Fibroblast of gingiva (primary cell): ENCODE measurements around the gene CFAP157.

Experiments
- DNase-seq: peaks from one replicate; pipeline ENCODE4 v3.0.0-alpha.2; 2011; ENCODE audit warnings: low read depth

The CFAP157 gene

DNA sequence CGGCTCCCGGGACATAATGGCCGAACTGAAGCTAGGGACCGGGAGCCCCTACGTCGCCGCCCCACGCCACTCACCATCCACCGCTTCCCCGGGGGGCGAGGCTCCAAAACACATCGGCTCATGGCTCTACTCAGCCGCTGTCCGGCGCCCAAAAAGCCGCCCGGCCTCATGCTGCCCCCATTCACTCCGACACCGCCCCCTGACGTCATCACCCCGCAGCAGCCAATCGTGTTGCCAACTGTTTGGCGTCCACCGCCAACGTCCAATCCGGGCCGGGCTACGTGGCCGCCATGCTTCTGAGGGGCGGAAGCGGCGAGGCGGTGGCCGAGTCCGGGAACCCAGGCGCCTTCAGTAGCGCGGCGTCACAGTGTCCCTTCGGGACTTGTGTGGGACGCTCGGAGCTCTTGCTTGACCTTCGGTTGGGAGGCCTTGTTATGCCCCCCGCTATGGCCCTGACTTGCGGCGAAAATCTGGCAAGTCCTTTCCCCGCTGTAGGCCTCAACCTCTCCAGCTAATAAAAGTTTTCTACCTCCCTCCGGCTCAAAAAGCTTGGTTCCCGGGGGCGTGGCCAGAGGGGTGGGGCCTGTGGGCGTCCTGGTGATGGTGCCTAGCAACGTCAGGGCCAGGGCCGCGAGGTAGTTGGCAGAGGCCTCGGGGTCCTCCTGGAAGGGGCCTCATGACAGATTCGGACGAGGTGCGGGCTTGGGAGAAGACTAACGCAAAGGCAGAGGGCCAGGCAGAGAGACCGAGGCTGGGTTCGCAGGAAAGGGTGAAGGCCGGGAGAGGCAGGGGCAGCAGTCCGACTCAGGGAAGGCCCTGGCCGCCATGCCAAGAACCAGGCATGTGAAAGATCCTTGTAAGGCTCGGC lies 8.9 kb downstream of the CFAP157 start, which contains the start of the genes PTRH1 and TTC16:
Gene PTRH1 (minus strand): TSS at position 194 of the 868 bp plus-strand sequence. CDS start 24 bp downstream, at position 170.
Gene TTC16 (plus strand): TSS at position 610 of the 868 bp plus-strand sequence. CDS start 67 bp downstream, at position 677.
- peak; percentile 94 for DNase-seq

DNA sequence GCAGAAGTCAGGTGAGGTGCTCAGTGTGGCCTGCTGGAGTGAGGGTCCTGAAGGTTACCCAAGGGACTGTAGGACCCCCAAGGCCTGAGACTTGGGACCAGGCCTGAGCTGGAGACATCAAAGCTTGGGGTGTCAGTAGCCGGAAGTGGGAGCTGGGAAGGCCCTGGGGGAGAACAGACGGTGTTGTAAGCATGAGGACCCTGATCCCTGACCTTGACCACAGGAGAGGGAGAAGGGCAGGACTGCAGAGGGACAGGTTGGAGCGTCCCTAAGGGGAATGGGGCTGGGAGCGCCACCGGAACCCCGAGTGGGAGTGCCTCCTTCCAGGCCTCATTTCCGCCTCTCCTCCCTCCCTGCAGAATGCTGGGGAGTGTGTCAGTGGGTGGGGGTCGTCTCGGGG lies 9.6 kb downstream of the CFAP157 start:
- DNase-seq, result no peak

DNA sequence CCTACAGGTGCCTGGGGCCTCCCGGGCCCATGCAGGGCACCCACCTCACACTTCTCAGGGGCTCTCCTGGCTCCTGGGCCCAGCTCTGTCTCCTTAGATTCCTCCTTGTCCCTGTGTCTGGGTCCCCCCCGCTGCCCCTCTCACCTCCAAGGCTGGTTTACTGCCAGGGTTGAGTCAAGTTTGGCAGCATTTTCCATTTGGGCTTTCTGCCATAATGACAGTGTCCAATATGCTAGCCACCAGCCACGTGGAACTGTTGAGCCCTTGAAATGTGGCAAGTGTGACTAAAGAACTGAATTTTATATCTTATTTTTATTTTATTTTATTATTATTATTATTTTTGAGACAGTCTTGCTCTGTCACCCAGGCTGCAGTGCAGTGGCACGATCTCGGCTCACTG lies 11.0 kb downstream of the CFAP157 start:
- no peak for DNase-seq

DNA sequence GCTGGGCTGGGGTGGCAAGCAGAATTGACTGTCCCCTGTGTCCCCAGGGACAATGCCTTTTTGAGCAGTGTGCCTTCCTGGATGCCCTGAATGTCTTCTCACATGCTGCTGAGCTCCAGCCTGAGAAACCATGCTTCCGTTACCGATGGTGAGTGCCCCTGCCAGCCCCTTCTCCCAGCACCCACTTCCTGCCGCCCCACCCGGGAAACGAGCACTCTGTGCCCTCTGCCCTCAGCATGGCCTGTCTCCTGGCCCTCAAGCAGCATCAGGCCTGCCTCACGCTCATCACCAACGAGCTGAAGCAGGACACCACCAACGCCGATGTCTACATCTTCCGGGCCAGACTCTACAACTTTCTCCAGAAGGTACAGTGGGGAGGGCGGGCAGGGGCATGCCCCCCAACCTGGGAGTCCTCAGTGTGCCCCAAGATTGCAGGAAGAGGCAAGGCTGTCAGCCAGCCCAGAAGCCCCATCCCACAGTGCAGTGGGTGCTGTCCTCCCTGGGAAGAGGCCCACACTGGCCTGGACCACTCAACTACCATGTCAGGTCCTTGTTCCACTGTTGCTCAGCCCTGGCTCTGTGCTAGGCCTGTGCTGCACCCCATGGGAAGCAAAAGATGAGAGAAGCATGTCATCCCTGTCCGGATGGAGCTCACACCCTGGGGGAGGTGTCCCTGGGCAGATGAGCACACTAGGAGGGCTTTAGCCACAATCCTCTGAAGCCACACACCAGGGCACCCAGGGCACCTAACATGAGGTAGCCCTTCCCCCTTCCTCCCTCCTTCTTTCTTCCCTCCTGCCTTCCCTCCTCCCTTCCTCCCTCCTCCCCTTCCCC lies 13.5 kb downstream of the CFAP157 start:
- no peak for DNase-seq

DNA sequence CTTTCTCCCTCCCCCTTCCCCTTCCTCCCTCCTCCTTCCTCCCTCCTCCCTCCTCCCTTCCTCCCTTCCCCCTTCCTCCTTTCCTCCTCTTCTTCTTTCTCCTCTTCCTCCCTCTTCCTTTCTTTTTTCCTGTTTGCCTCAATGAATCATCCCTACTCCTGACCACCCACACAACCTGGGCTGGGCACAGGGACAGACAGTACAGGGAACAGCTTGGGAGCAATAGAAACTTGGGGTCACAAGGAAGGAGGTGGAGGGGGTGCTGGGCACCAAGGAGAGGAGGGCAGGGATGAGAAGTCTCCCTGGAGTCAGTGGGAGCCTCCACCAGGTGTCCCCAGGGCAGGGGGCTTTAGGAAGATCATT lies 14.1 kb downstream of the CFAP157 start:
- no peak for DNase-seq

DNA sequence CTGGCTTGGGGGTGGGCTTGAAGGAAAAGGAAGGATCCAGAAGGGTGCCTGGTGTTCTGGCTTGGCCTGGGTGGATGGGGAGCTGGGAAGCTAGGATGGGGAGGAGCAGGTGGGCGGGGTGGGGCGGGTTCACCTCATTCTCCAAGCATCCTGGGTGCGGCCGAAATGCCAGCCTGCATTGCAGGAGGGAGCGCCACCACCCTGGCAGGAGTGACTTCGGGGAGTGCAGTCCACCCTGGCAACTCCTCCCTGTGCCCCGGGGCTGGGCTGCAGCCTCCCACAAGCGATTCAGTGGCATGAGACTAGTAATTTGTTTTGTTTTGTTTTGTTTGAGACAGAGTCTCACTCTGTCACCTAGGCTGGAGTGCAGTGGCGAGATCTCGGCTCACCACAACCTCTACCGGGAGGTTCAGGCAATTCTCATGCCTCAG lies 14.6 kb downstream of the CFAP157 start:
- DNase-seq, result no peak

DNA sequence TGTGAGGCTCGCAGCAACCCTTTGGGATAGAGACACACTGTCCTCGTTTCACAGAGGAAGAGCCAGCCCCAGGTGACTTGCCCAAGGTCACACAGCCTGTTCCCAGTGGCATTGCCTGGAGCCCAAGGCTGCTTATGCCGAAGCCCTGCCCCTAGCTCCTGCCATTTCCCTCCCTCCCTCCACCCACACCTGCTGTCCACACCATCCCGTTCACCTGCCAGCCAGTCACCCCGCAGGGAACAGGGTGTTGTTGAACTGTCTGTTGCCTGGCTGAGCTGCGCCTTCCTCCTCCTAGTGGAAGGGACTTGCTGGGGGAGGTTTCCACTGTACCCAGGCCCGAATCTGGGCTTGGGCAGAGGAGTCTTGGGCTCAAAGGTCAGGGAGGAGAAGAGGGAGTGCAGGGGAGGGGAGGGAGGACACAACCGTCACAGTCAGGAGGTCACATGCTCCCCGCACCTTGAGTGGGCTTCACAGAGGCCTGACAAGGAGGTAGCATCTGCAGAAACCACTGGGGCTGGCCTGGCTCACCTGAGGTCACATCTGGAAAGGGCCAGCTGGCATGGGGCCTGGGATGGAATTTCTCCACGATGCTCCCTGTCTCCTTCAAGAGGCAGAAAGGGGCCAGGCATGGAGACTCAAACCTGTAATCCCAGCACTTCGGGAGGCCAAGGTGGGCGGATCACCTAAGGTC lies 15.4 kb downstream of the CFAP157 start:
- DNase-seq, result no peak

DNA sequence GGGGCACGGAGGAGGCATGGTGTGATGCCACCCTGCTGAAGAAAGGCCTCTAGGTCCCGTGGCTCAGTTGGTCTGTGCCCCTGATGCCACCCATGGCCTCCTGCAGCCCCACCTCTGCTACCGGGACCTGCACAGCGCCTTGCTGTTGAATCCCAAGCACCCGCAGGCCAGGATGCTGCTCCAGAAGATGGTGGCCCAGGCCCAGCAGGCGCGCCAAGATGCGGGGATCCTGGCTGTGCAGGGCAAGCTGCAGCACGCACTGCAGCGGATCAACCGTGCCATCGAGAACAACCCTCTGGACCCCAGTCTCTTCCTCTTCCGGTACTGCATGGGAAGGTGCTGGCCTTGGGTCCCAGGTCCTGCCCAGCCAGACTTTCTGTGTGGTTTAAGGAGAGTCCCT lies 16.2 kb downstream of the CFAP157 start:
- no peak for DNase-seq

DNA sequence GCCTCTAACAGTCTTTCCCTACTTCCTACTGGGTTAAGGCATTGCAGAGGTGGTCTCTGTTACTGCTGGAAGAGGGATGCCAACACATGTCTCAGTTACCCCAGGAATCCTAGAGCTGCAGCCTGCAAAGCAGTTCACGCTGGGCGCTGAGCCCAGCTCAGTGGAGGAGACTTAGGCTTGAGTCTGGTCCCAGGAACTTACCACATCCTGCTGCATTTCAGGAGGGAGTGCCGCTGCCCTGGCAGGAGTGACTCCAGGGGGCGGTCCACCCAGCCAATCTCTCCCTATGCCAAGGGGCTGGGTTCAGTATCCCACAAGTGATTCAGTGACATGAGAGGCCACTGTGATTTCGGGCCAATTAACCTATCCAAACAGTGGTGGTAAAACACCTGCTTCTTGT lies 16.7 kb downstream of the CFAP157 start:
- peak; percentile 79 for DNase-seq

DNA sequence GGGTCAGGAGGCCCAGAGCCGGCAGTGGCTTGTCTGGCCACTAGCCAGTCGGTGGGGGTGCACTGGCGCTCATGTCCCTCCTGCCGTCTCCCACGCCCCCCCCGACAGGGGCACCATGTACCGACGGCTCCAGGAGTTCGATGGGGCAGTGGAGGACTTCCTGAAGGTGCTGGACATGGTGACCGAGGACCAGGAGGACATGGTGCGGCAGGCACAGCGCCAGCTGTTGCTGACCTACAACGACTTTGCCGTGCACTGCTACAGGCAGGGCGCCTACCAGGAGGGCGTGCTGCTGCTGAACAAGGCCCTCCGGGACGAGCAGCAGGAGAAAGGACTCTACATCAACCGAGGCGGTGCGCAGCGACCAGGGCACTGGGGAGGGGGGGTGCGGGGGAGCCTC lies 17.2 kb downstream of the CFAP157 start:
- no peak for DNase-seq

DNA sequence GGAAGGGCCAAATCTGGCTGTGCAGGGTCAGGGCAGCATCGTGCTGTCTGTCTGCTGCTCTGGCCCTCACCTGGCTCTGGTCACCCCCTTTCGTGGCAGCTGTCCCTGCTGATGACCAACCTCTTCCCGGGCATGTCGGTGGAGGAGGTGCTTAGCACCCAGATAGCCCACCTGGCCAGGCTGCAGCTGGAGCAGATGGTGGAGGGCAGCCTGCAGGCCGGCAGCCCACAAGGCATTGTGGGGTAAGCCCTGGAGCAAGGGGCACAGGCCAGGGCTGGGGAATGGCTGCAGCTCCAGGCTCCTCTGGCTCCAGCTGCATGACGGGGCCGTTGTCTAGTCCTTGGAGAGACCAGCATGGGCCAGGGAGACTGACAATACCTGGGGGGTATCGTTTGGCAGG lies 20.1 kb downstream of the CFAP157 start:
- DNase-seq, result no peak

DNA sequence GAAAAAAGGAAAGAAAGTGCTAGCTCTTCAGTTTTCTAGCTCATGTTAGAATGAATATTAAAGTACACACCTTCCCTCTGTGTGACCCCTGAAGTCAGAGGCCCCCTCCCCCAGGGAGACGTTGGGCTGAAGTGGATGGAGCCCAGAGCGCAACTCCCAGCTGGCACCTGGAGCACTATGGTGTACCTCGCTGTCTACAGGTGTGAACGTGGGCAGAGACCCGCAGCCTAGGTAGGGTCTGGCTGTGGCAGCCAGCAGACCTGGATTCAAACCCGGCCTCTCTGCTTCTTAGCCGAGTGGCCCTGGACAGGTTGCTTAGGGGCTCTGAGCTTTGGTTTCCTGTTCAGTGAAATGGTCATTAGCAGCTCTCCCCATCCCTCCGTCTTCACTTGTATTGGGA lies 22.0 kb downstream of the CFAP157 start:
- DNase-seq, result no peak

DNA sequence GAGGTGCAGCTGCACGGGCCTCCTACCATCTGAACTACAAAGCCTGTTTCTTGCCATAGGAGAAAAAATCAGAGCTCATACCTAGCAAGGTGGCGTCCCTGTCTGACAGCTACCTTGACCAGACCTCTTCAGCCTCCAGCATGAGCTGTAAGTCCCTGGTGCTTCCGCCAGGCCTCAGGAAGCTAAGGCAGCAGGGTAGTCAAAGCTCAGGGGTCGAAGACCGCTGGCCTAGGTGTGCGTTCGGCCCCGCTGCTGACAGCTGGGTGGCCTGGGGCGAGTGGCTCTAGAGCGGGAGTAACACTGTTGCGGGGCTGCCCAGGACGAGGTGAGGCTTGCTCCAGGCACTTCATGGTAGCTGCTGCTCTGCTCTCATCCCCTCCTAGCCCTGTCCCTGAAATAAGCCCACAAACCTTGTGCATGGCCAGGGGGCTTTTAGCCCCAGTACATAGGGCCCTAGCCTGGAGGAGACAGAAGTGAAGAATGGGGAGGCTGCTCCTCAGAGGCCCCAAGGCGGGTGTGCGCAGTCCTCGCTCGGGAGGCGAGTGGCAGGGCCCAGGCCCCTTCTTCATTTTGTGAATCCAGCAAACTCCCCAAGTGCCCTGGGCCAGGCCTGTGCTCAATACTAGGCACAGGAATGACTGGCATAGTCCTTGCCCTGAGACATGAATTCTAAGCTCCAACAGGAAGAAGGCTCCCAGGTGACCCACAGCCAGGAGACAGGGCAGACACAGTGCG lies 22.9 kb downstream of the CFAP157 start:
- no peak for DNase-seq

DNA sequence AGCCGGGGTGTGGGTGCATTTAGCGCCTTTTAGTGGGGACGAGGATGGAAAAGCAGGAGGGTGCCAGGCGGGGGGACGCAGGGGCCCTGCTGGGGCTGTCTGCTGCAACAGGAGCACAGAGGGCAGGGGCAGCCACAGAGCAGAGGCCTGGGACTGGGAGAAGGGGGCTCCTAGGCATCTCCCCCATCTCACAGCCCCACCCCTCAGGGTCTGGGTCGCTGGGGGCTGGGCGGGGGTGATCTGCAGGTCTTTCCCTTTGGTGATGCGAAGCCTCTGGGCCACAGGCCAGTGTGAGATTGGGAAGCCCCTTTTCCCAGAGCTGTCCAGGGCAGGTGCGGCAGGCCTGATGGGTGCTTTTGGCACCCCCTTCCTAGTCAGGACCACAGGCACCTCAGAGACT lies 23.5 kb downstream of the CFAP157 start:
- DNase-seq, result no peak

DNA sequence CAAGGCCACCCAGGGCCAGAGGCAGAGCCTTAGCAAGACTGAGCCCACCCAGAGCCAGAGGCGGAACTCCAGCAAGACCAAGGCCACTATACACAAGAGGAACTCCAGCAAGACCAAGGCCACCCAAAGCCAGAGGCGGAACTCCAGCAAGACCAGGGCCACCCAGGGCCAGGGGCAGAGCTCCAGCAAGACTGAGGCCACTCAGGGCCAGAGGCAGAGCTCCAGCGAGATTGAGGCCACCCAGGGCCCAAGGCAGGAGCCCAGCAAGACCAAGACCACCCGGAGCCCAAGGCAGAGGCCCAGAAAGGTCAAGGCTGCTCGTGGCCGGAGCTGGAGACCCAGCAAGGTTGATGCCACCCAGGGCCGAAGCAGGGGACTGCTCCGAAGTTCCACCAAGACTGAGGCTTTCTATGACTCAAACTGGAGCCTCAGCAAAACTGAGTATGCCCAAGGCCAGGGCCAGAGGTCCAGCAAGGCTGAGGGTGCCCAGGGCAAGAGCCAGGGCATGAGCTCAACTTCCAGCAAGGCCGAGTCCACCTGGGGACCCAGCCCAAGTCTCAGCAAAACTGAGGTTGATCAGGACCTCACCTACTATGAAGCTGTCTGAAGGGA lies 24.1 kb downstream of the CFAP157 start:
- DNase-seq, result no peak

DNA sequence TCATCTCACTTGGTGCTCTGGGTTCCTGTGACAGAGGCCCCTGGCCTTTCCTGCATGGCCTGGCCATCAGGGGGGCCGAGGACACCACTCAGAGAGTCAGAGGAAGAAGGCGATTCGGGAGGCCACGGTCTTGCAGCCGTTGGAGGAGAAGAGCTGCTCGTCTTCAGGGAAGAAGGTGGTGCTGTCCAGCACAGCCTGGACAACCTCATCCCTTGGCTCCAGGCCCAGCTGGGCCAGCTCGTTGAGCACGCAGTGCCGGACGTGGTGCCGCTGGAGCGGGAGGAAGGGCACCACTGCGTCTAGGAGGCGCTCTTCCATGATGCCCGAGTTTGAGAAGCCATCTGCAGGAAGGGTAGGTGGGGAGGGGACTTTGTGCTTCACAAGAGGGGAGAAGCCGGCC lies 25.1 kb downstream of the CFAP157 start:
- no peak for DNase-seq

DNA sequence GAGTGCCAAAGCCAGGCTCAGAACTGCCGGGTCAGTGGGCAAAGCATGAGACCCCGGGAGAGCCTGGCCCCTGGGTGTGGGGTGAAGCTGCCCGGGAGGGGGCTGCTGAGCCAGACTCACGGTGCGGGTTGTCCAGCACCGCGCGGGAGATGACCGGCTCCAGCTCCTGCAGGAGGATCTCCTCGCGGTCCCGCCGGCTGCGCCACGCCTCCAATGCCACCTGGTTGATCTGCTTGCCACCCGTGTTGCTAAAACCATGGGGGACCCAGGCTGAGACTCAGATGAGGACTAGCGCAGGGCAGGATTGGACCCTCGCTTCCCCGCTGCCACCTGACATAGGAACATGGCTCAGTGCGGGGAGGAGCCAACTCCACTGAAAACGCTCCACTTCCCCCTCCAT lies 25.7 kb downstream of the CFAP157 start:
- DNase-seq, result no peak

DNA sequence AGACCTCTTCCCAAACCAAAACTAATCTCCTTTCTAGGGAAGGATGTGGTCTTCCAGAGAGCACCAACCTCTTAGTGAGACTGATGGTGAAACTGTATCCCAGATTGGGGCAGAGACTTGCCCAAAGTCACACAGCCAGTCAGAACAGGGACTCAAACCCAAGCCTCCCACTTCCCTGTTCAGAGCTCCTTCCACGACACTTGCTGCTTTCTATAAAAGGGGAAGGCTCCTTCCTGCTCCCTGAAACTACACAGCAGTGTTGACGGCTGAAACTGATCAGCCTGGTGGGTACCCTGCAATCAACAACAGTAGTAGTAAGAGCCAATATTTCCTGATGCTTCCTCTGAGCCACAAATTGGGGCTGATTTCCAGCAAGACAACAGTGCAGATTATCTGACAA lies 26.8 kb downstream of the CFAP157 start:
- DNase-seq, result no peak

DNA sequence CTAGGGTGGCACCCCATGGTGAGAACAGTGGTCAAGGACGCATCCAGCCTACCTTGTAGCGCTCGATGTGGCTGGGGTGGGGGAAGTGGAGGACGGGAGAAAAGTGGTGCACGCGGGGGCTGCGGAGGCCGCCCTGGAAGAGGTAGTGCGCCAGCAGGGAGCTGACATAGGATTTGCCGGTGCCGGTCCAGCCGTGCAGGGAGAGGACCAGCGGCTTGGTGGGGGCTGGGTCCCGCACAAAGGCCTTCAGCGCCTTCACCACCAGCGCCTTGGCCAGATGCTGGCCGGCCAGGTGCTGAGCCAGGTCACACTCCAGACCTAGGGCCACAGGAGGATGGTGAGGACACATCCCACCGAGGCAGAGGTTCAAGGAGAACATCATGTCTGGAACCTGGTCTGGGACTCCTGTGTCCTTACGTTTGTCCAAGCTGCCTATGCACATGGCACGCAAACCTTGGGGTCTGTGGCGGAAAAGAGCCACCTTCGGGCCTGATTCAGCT lies 27.5 kb downstream of the CFAP157 start:
- DNase-seq, result no peak

DNA sequence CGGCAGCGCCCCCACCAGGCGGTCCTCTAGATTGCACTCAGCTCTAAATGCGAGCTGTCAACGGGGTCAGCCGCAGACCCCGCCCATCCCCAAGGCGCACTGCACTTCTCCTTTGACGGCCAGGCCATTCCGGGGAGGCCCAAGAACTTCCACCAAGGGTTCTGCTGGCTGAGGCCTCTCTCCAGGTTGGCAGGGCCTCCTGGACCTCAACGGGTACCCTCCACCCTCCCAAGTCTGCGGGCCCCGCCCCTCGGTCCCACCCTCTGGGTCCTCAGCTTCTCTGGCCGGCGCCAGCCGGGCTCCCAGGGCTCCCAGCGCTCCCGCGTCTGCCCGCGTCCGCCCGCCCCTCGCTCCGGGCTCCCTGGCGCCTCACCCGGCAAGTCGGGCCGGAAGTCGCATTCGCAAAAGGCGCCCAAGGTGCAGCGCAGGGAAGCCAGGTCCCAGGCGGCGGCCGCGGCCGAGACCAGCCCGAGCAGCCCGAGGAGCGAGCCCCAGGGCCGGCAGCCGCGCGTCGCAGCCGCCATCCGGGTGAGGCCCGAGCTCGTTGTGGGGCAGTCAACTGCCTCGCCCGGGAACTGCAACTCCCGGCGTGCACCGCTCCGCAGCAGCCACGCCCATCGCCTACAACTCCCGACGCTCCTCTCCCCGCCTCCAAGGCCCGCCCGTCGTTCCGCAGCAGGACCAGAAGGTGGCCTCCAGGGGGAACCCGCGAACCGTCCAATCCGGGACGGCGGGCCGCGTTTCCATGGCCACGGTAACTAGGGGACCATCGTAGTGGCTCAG lies 28.1 kb downstream of the CFAP157 start, which contains the start of gene TOR2A:
Gene TOR2A (minus strand): TSS at position 548 of the 783 bp plus-strand sequence. CDS start 24 bp downstream, at position 524.
- peak; percentile 96 for DNase-seq
